ENCODE data around the gene KCNA10. TPM values are rescaled to one million over a fixed set of nuclear protein-coding genes. Genes with fewer than 3 reads are reported as not detected.
A peak's percentile ranks its signal among the peaks of the same experiment; 100 is the strongest.

The KCNA10 gene
- total RNA-seq, 3 donors from 2014 or later (not counting 1 experiment from before 2014, with no cell fraction given): not detected

- H3K4me1 ChIP-seq (ENCODE audit: control insufficient read depth, insufficient read depth, low read length): peaks cover 5% of the 10 kb centered on the region
- peaks cover 18 to 39% of the 10 kb centered on the region in 2 donors for H3K27me3 Mint-ChIP-seq (ENCODE audit: low read depth in 2 of 2)
- TF ChIP-seq CTCF (IDR thresholded peaks at IDR 0.05): peak; percentile 40
- H3K27ac ChIP-seq (ENCODE audit: low read length): no peak overlapping the region
- H3K27ac Mint-ChIP-seq: no peak overlapping the region
- no peaks in the 10 kb centered on the region for H3K4me1 Mint-ChIP-seq
- no peaks in the 10 kb centered on the region for H3K36me3 ChIP-seq (ENCODE audit: control insufficient read depth, insufficient read depth, low read length)
- H3K27me3 ChIP-seq (ENCODE audit: control insufficient read depth, insufficient read depth, low read length): peaks cover 2% of the 10 kb centered on the region
- no peaks in the 10 kb centered on the region for H3K36me3 Mint-ChIP-seq
- ATAC-seq (peak in 2 of 3 donors; percentile 50 to 71), DNase-seq (peak in 1 of 2 donors; percentile 74)
- H3K9me3 Mint-ChIP-seq: no peaks in the 10 kb centered on the region
- no peaks in the 10 kb centered on the region for H3K9me3 ChIP-seq (ENCODE audit: control insufficient read depth, insufficient read depth, low read length)
- H3K4me3 ChIP-seq (ENCODE audit: low read length): no peak overlapping the region
- WGBS (ENCODE audit: insufficient coverage): 45% methylated on average over 20 of the region's 20 CpGs
- H3K4me3 Mint-ChIP-seq: no peak overlapping the region
- intact Hi-C loops (cut with micrococcal nuclease): loop anchor here (1.0 kb wide), 1 partner anchor 259 kb away; no protein-coding TSS in a partner anchor
Observed at GRCh38 chr1:110524311-110525248, 5.6 kb upstream of the KCNA10 start.

GRCh38 chr1:110523011-110523410 lies 4.0 kb upstream of the KCNA10 start:
- H3K27me3 ChIP-seq (ENCODE audit: control insufficient read depth, insufficient read depth, low read length): peaks cover 2% of the 10 kb centered on the region
- Mint-ChIP-seq H3K4me3 (no peak overlapping the region), H3K27ac (no peak overlapping the region), H3K36me3 (no peaks in the 10 kb centered on the region), H3K4me1 (no peaks in the 10 kb centered on the region), H3K9me3 (no peaks in the 10 kb centered on the region), H3K27me3 (ENCODE audit: low read depth in 2 of 2) (peaks cover 13 to 34% of the 10 kb centered on the region in 2 donors)
- no peak overlapping the region for H3K27ac ChIP-seq (ENCODE audit: low read length)
- H3K9me3 ChIP-seq (ENCODE audit: control insufficient read depth, insufficient read depth, low read length): no peaks in the 10 kb centered on the region
- H3K36me3 ChIP-seq (ENCODE audit: control insufficient read depth, insufficient read depth, low read length): no peaks in the 10 kb centered on the region
- H3K4me3 ChIP-seq (ENCODE audit: low read length): no peak overlapping the region
- WGBS (ENCODE audit: insufficient coverage): 82% methylated on average over 4 of the region's 4 CpGs
- intact Hi-C loops (cut with micrococcal nuclease): no loop called here
- no peak for TF ChIP-seq CTCF (IDR thresholded peaks at IDR 0.05)
- peaks cover 5% of the 10 kb centered on the region for H3K4me1 ChIP-seq (ENCODE audit: control insufficient read depth, insufficient read depth, low read length)
- no peak for DNase-seq
- ATAC-seq: no peak

GRCh38 chr1:110522560-110522959 lies 3.6 kb upstream of the KCNA10 start:
- intact Hi-C loops (cut with micrococcal nuclease): no loop called here
- no peaks in the 10 kb centered on the region for H3K36me3 ChIP-seq (ENCODE audit: control insufficient read depth, insufficient read depth, low read length)
- TF ChIP-seq CTCF (IDR thresholded peaks at IDR 0.05): no peak
- H3K27me3 Mint-ChIP-seq (ENCODE audit: low read depth in 2 of 2): peaks cover 16 to 39% of the 10 kb centered on the region in 2 donors
- no peak overlapping the region for H3K4me3 Mint-ChIP-seq
- peaks cover 2% of the 10 kb centered on the region for H3K27me3 ChIP-seq (ENCODE audit: control insufficient read depth, insufficient read depth, low read length)
- H3K9me3 ChIP-seq (ENCODE audit: control insufficient read depth, insufficient read depth, low read length): no peaks in the 10 kb centered on the region
- no peak overlapping the region for H3K4me3 ChIP-seq (ENCODE audit: low read length)
- no peaks in the 10 kb centered on the region for H3K36me3 Mint-ChIP-seq
- H3K9me3 Mint-ChIP-seq: no peaks in the 10 kb centered on the region
- H3K4me1 ChIP-seq (ENCODE audit: control insufficient read depth, insufficient read depth, low read length): peaks cover 5% of the 10 kb centered on the region
- no peak overlapping the region for H3K27ac ChIP-seq (ENCODE audit: low read length)
- WGBS (ENCODE audit: insufficient coverage): 74% methylated on average over 5 of the region's 5 CpGs
- H3K27ac Mint-ChIP-seq: no peak overlapping the region
- H3K4me1 Mint-ChIP-seq: no peaks in the 10 kb centered on the region
- DNase-seq (no peak), ATAC-seq (no peak)
